Stromal cell of bone marrow (primary cell): ENCODE results near the gene TPM4.
A peak's percentile ranks its signal among the peaks of the same experiment; 100 is the strongest.

Experiments used
- DNase-seq: peaks from one replicate; pipeline ENCODE4 v3.0.0-alpha.2; 2012; ENCODE audit warnings: low read depth

TPM4 gene

GRCh38 chr19:16041991-16042386 is 34.3 kb upstream of the TPM4 start:
- DNase-seq = no peak

- no peak for DNase-seq
Measured at GRCh38 chr19:16042533-16043085, 33.7 kb upstream of the TPM4 start.

- DNase-seq = no peak
Measured at GRCh38 chr19:16043156-16043757, 33.0 kb upstream of the TPM4 start.

- no peak for DNase-seq
Measured at GRCh38 chr19:16044746-16045145, 31.5 kb upstream of the TPM4 start.

- DNase-seq = no peak
Measured at GRCh38 chr19:16045171-16045570, 31.1 kb upstream of the TPM4 start.

- DNase-seq = no peak
Measured at GRCh38 chr19:16045893-16046292, 30.4 kb upstream of the TPM4 start.

GRCh38 chr19:16048583-16048982 is 27.7 kb upstream of the TPM4 start:
- DNase-seq = no peak

GRCh38 chr19:16051254-16052025 is 24.9 kb upstream of the TPM4 start:
- DNase-seq = no peak

GRCh38 chr19:16052353-16052752 is 23.9 kb upstream of the TPM4 start:
- no peak for DNase-seq

- no peak for DNase-seq
Measured at GRCh38 chr19:16057062-16057461, 19.2 kb upstream of the TPM4 start.

GRCh38 chr19:16060294-16060693 is 16.0 kb upstream of the TPM4 start:
- no peak for DNase-seq

- DNase-seq = no peak
Measured at GRCh38 chr19:16061943-16062342, 14.4 kb upstream of the TPM4 start.

GRCh38 chr19:16062789-16063188 is 13.5 kb upstream of the TPM4 start:
- DNase-seq = no peak

GRCh38 chr19:16064209-16064889 is 11.9 kb upstream of the TPM4 start:
- DNase-seq = no peak

GRCh38 chr19:16066611-16067104 is 9.6 kb upstream of the TPM4 start:
- no peak for DNase-seq

GRCh38 chr19:16067205-16067938 is 8.9 kb upstream of the TPM4 start:
- peak; percentile 88 for DNase-seq

GRCh38 chr19:16068696-16069259 is 7.5 kb upstream of the TPM4 start:
- DNase-seq = no peak

GRCh38 chr19:16069813-16070365 is 6.4 kb upstream of the TPM4 start:
- DNase-seq = no peak

GRCh38 chr19:16070366-16070990 is 5.8 kb upstream of the TPM4 start:
- no peak for DNase-seq

GRCh38 chr19:16071072-16071691 is 5.1 kb upstream of the TPM4 start:
- no peak for DNase-seq
